ENCODE results near the gene ACACA.

GRCh38 chr17:37059493-37059892 is 347.1 kb downstream of the ACACA start:
- no peak for TF ChIP-seq CTCF (conservative IDR thresholded peaks at IDR 0.05)
- TF ChIP-seq ZFX (IDR thresholded peaks at IDR 0.05) = no peak

Data from C4-2B (cell line).